ENCODE measurements around the gene SUMO2. TPM values are rescaled to one million over a fixed set of nuclear protein-coding genes. Genes with fewer than 3 reads are reported as not detected.

The SUMO2 gene
- total and polyA plus RNA-seq, 9 of the 15 experiments (the other 6 are each of a cell fraction or from before 2014, with no cell fraction given): 157 to 733 (median 419) TPM

- no peak for TF ChIP-seq NBN (IDR thresholded peaks at IDR 0.05; ENCODE audit: low read depth)
- TF ChIP-seq RNF2 (IDR thresholded peaks at IDR 0.05): no peak
These were observed 1.6 kb downstream of the SUMO2 start (continued) for GRCh38 chr17:75181110-75181509.

GRCh38 chr17:75178453-75178852, 4.3 kb downstream of the SUMO2 start:
- intact Hi-C loops (cut with micrococcal nuclease): no loop called here
- no TSS peak for BruUV-seq (replicated peaks)
- no peak for ATAC-seq
- Histone ChIP-seq H4K20me1 (replicated peaks; ENCODE audit: control insufficient read depth, insufficient read depth, low read length) (no peaks in the 10 kb centered on the region), H3K9ac (ENCODE audit: insufficient read depth in 1 of 2, low read depth in 2 of 2, low read length in 2 of 2) (no peak overlapping the region), H3K27ac (ENCODE audit: extremely low read depth, low read depth, low read length) (no peak overlapping the region), H2AFZ (ENCODE audit: low read depth, low read length) (no peak overlapping the region), H3K9me3 (replicated peaks; ENCODE audit: control insufficient read depth, insufficient read depth, low read depth, low read length) (no peaks in the 10 kb centered on the region), H3K4me1 (replicated peaks in 1 of 2; ENCODE audit: control insufficient read depth in 2 of 2, insufficient read depth in 2 of 2, low read length in 2 of 2) (peaks cover 5 to 22% of the 10 kb centered on the region in 2 experiments; a peak in 4 of 5 replicates), H3K4me2 (ENCODE audit: insufficient read depth, low read length) (no peak overlapping the region), H3K36me3 (ENCODE audit: control insufficient read depth, insufficient read depth, low read length) (peaks cover 74% of the 10 kb centered on the region), H3K4me3 (no peak overlapping the region), H3K79me2 (ENCODE audit: control insufficient read depth, insufficient read depth, low read length) (peaks cover 89% of the 10 kb centered on the region), H3K27me3 (ENCODE audit: control insufficient read depth in 2 of 2, insufficient read depth in 2 of 2, low read length in 2 of 2) (no peaks in the 10 kb centered on the region), H3K9me1 (ENCODE audit: control insufficient read depth, insufficient read depth, low read length) (no peaks in the 10 kb centered on the region)
- ChIA-PET POLR2A (no interaction called here), CTCF (ENCODE audit: low intra/inter-chr PET ratio) (no interaction called here)
- in situ Hi-C loops (cut with MboI): no loop called here
- DNase-seq (ENCODE audit: extremely low read depth in 1 of 4, low spot score in 3 of 4): no peak
- no peak for FAIRE-seq
- 93% methylated on average over 4 of the region's 6 CpGs for WGBS (ENCODE audit: insufficient coverage, low coverage, missing lambda C conversion rate)
- no peak for TF ChIP-seq STAT5B (CRISPR knock-in tag; IDR thresholded peaks at IDR 0.05)

- H3K9me1 ChIP-seq (ENCODE audit: control insufficient read depth, insufficient read depth, low read length): no peaks in the 10 kb centered on the region
- no peak overlapping the region for H3K4me3 ChIP-seq
- no peaks in the 10 kb centered on the region for H3K27me3 ChIP-seq (ENCODE audit: control insufficient read depth in 2 of 2, insufficient read depth in 2 of 2, low read length in 2 of 2)
- peaks cover 93% of the 10 kb centered on the region for H3K36me3 ChIP-seq (ENCODE audit: control insufficient read depth, insufficient read depth, low read length)
- POLR2A ChIA-PET: interaction anchor here (0.6 to 7.1 kb wide), 5 partner anchors 10 to 103 kb away, joined by 3 to 55 read pairs (median 4); partner anchors contain the start of gene JPT1
- WGBS (ENCODE audit: insufficient coverage, low coverage, missing lambda C conversion rate): 98% methylated on average over 5 of the region's 5 CpGs
- BruUV-seq (replicated peaks): no TSS peak
- FAIRE-seq (no peak), DNase-seq (ENCODE audit: extremely low read depth in 1 of 4, low spot score in 3 of 4) (no peak), ATAC-seq (no peak)
- H3K4me2 ChIP-seq (ENCODE audit: insufficient read depth, low read length): no peak overlapping the region
- CTCF ChIA-PET (ENCODE audit: low intra/inter-chr PET ratio): no interaction called here
- no peak overlapping the region for H2AFZ ChIP-seq (ENCODE audit: low read depth, low read length)
- H3K79me2 ChIP-seq (ENCODE audit: control insufficient read depth, insufficient read depth, low read length): peaks cover 88% of the 10 kb centered on the region
- in situ Hi-C loops (cut with MboI) (no loop called here), intact Hi-C loops (cut with micrococcal nuclease) (no loop called here)
- H3K9me3 ChIP-seq (replicated peaks; ENCODE audit: control insufficient read depth, insufficient read depth, low read depth, low read length): no peaks in the 10 kb centered on the region
- H4K20me1 ChIP-seq (replicated peaks; ENCODE audit: control insufficient read depth, insufficient read depth, low read length): peaks cover 4% of the 10 kb centered on the region; the same call in 1 of the 2 replicates
- no peak overlapping the region for H3K9ac ChIP-seq (ENCODE audit: insufficient read depth in 1 of 2, low read depth in 2 of 2, low read length in 2 of 2)
- H3K27ac ChIP-seq (ENCODE audit: extremely low read depth, low read depth, low read length): no peak overlapping the region
- TF ChIP-seq SMARCC2 (IDR thresholded peaks at IDR 0.05; ENCODE audit: low read depth) (no peak), PREB (CRISPR knock-in tag; IDR thresholded peaks at IDR 0.05) (no peak), ZKSCAN1 (IDR thresholded peaks at IDR 0.05; ENCODE audit: low read depth, low read length) (peak; percentile 88), VEZF1 (CRISPR knock-in tag; IDR thresholded peaks at IDR 0.05) (no peak)
- H3K4me1 ChIP-seq (replicated peaks in 1 of 2; ENCODE audit: control insufficient read depth in 2 of 2, insufficient read depth in 2 of 2, low read length in 2 of 2): peaks cover 5 to 10% of the 10 kb centered on the region in 2 experiments; a peak in 4 of 5 replicates
These were observed 6.1 kb downstream of the SUMO2 start for GRCh38 chr17:75176625-75177024.

All from K562 (cell line).